Fibroblast of the aortic adventitia (primary cell): ENCODE results near the gene SLC11A1. TPM values are rescaled to one million over a fixed set of nuclear protein-coding genes. Genes with fewer than 3 reads are reported as not detected.

Experiments
- DNase-seq: peaks from one replicate; pipeline ENCODE4 v3.0.0-alpha.2; 2010; ENCODE audit warnings: low read depth
- H3K4me3 ChIP-seq: 2 replicates; pipeline ENCODE4 v1.5.1; 2011; ENCODE audit warnings: low read depth, mild to moderate bottlenecking, control low read depth, low read length, moderate library complexity
- total RNA-seq: library from RNA; depleted of rRNA; stranded (reverse); fragments of >200 nt; gene quantifications from 2 replicates; pipeline ENCODE4 v1.2.3, GENCODE V29; 2012; ENCODE audit warnings: low replicate concordance
- TF ChIP-seq, protein P1 (sequence below): IDR thresholded peaks from 2 replicates; pipeline ENCODE4 v1.5.1; 2011; ENCODE audit warnings: mild to moderate bottlenecking, low read length, control low read depth, inconsistent platforms; ENCODE audit not compliant: insufficient read depth

The SLC11A1 gene
- total RNA-seq, 1 donor: 0.09 TPM

DNA sequence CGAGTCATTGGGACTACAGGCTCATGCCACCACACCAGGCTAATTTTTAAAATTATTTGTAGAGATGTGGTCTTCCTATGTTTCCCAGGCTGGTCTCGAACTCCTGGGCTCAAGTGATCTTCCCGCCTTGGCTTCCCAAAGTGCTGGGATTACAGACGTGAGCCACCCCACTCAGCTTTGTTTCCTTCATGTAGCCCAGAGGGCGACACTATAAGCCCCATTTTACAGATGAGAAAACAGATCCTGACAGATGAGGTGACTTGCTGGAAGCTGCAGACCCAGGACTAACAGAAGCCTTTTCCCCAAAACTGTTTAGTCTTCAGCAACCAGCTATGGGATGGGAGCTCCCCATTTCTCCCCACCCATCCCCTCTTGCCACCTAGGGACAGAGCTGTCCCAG lies 10.4 kb downstream of the SLC11A1 start:
- TF ChIP-seq, protein P1, sequence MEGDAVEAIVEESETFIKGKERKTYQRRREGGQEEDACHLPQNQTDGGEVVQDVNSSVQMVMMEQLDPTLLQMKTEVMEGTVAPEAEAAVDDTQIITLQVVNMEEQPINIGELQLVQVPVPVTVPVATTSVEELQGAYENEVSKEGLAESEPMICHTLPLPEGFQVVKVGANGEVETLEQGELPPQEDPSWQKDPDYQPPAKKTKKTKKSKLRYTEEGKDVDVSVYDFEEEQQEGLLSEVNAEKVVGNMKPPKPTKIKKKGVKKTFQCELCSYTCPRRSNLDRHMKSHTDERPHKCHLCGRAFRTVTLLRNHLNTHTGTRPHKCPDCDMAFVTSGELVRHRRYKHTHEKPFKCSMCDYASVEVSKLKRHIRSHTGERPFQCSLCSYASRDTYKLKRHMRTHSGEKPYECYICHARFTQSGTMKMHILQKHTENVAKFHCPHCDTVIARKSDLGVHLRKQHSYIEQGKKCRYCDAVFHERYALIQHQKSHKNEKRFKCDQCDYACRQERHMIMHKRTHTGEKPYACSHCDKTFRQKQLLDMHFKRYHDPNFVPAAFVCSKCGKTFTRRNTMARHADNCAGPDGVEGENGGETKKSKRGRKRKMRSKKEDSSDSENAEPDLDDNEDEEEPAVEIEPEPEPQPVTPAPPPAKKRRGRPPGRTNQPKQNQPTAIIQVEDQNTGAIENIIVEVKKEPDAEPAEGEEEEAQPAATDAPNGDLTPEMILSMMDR: no peak
- no peak overlapping the region for H3K4me3 ChIP-seq
- no peak for DNase-seq

DNA sequence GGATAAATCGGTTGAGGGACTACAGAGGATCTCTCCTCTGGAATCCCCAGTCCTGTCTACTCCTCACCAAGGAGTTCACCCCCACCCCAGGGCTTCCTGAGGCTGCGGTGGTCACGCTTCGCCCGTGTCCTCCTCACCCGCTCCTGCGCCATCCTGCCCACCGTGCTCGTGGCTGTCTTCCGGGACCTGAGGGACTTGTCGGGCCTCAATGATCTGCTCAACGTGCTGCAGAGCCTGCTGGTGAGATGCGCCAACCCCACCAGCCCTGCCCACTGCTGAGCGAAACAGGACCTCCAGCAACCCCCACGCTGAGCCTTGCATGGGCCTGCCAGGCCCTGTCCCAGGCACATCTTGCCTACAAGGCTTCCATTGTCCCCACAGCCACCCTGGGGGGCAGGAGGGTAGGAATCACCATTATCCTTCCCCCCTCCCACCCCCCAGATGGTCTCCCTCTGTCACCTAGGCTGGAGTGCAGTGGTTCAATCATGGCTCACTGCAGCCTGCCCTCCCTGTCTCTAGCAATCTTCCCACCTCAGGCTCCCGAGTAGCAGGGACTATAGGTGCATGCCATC lies 10.9 kb downstream of the SLC11A1 start:
- DNase-seq: no peak
- H3K4me3 ChIP-seq: no peak overlapping the region
- TF ChIP-seq, protein P1: no peak

- no peak overlapping the region for H3K4me3 ChIP-seq
- DNase-seq: no peak
Observed at GRCh38 chr2:218393750-218394290, 11.7 kb downstream of the SLC11A1 start.

GRCh38 chr2:218394298-218395089 lies 12.4 kb downstream of the SLC11A1 start:
- no peak overlapping the region for H3K4me3 ChIP-seq
- DNase-seq: no peak

More at GRCh38 chr2:218393750-218394290, 11.7 kb downstream of the SLC11A1 start:
- TF ChIP-seq, protein P1: no peak

DNA sequence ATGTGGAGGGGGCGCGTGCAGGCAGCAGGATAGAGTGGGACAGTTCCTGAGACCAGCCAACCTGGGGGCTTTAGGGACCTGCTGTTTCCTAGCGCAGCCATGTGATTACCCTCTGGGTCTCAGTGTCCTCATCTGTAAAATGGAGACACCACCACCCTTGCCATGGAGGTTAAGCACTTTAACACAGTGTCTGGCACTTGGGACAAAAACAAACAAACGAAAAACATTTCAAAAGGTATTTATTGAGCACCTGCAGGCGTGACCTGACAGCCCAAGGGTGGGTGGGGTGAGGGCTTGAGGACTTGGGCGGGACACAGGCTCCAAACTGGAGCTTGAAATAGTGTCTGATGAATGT lies 13.0 kb downstream of the SLC11A1 start:
- no peak overlapping the region for H3K4me3 ChIP-seq
- DNase-seq: no peak
- TF ChIP-seq, protein P1: no peak

More at GRCh38 chr2:218394298-218395089, 12.4 kb downstream of the SLC11A1 start:
- TF ChIP-seq, protein P1: no peak

- no peak for DNase-seq
- peak overlapping the region; percentile 58 for H3K4me3 ChIP-seq
- TF ChIP-seq, protein P1: no peak
Observed at GRCh38 chr2:218395456-218395825, 13.4 kb downstream of the SLC11A1 start.
